Measurements from ENCODE around the gene TUSC7.

TUSC7 gene

GRCh38 chr3:116728454-116728853 lies 18.9 kb downstream of the TUSC7 start:
- no peak for TF ChIP-seq CTCF (conservative IDR thresholded peaks at IDR 0.05; ENCODE audit: low read depth, low read length)
- H3K4me3 ChIP-seq (ENCODE audit: low read length): no peak overlapping the region
- DNase-seq (ENCODE audit: low read depth): no peak

- TF ChIP-seq CTCF (conservative IDR thresholded peaks at IDR 0.05; ENCODE audit: low read depth, low read length): no peak
- no peak overlapping the region for H3K4me3 ChIP-seq (ENCODE audit: low read length)
- no peak for DNase-seq (ENCODE audit: low read depth)
Measured at GRCh38 chr3:116734243-116734642, 24.7 kb downstream of the TUSC7 start.

GRCh38 chr3:116739678-116740077 lies 30.1 kb downstream of the TUSC7 start:
- no peak for DNase-seq (ENCODE audit: low read depth)
- no peak for TF ChIP-seq CTCF (conservative IDR thresholded peaks at IDR 0.05; ENCODE audit: low read depth, low read length)
- H3K4me3 ChIP-seq (ENCODE audit: low read length): no peak overlapping the region

GRCh38 chr3:116740293-116740692 lies 30.7 kb downstream of the TUSC7 start:
- H3K4me3 ChIP-seq (ENCODE audit: low read length): no peak overlapping the region
- DNase-seq (ENCODE audit: low read depth): no peak
- TF ChIP-seq CTCF (conservative IDR thresholded peaks at IDR 0.05; ENCODE audit: low read depth, low read length): no peak

- TF ChIP-seq CTCF (conservative IDR thresholded peaks at IDR 0.05; ENCODE audit: low read depth, low read length): no peak
- DNase-seq (ENCODE audit: low read depth): no peak
- no peak overlapping the region for H3K4me3 ChIP-seq (ENCODE audit: low read length)
Measured at GRCh38 chr3:116741467-116741866, 31.9 kb downstream of the TUSC7 start.

GRCh38 chr3:116743062-116743461 lies 33.5 kb downstream of the TUSC7 start:
- no peak for TF ChIP-seq CTCF (conservative IDR thresholded peaks at IDR 0.05; ENCODE audit: low read depth, low read length)
- DNase-seq (ENCODE audit: low read depth): no peak
- no peak overlapping the region for H3K4me3 ChIP-seq (ENCODE audit: low read length)

GRCh38 chr3:116749388-116749787 lies 39.8 kb downstream of the TUSC7 start:
- H3K4me3 ChIP-seq (ENCODE audit: low read length): no peak overlapping the region
- TF ChIP-seq CTCF (conservative IDR thresholded peaks at IDR 0.05; ENCODE audit: low read depth, low read length): no peak
- no peak for DNase-seq (ENCODE audit: low read depth)

All from retinal pigment epithelial cell (primary cell).